ENCODE data around the gene CD47.

DNA sequence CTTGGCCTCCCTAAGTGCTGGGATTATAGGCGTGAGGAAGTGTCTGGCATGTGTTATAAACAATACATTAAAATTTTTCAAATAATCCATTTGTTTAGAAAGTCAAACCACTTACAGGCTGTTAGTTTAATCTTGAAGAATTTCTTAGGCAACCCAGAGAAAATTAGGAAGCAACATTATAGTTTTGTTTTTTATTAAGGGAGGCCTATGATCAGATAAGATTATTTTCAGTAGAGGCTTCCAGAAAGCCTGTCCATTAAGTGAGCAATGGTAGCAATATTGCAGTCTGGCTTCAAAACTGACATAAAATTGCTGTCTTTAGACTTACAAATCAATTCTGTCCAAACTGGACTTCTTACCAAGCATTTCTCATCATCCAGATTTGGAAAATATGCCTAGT, 49.6 kb downstream of the CD47 start:
- TF ChIP-seq, protein P1, sequence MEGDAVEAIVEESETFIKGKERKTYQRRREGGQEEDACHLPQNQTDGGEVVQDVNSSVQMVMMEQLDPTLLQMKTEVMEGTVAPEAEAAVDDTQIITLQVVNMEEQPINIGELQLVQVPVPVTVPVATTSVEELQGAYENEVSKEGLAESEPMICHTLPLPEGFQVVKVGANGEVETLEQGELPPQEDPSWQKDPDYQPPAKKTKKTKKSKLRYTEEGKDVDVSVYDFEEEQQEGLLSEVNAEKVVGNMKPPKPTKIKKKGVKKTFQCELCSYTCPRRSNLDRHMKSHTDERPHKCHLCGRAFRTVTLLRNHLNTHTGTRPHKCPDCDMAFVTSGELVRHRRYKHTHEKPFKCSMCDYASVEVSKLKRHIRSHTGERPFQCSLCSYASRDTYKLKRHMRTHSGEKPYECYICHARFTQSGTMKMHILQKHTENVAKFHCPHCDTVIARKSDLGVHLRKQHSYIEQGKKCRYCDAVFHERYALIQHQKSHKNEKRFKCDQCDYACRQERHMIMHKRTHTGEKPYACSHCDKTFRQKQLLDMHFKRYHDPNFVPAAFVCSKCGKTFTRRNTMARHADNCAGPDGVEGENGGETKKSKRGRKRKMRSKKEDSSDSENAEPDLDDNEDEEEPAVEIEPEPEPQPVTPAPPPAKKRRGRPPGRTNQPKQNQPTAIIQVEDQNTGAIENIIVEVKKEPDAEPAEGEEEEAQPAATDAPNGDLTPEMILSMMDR (IDR thresholded peaks at IDR 0.05) = no peak
- TF ChIP-seq POLR2A (IDR thresholded peaks at IDR 0.05) (no peak), EP300 (IDR thresholded peaks at IDR 0.05) (no peak)
